Measurements from ENCODE around the gene GPD2. TPM values are rescaled to one million over a fixed set of nuclear protein-coding genes. Genes with fewer than 3 reads are reported as not detected.

GPD2 gene
- total and polyA plus RNA-seq, 2 of the 8 experiments (the other 6 are each of a cell fraction or from before 2014, with no cell fraction given): 8.4 to 43.1 TPM

DNA sequence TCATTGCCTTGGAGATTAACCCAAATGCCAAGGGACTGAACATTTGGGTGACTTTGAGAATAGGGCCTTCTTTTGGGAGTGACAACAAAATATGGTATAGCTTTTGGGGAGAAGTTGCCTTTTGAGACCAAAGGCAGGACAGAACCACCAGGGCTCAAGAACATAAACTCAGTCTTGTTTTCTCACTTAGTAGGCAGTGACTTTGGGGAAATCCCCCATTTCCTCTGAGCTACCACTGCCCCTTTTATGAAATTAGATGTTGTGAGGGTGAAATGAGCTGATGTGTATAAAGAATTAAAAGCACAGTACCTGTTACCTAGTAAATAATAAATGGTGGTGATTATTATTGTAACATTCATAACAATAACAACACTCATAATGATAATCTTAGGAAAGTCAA lies 36.5 kb downstream of the GPD2 start (continued):
- TF ChIP-seq SAP30 (IDR thresholded peaks at IDR 0.05; ENCODE audit: insufficient read depth, insufficient replicate concordance, low read length) (no peak), TAF1 (IDR thresholded peaks at IDR 0.05; ENCODE audit: low read depth, low read length) (no peak), CREB1 (IDR thresholded peaks at IDR 0.05) (no peak), KDM5A (IDR thresholded peaks at IDR 0.05; ENCODE audit: low read length) (no peak), TBP (IDR thresholded peaks at IDR 0.05; ENCODE audit: low read depth, low read length) (no peak), ZNF274 (IDR thresholded peaks at IDR 0.05; ENCODE audit: borderline replicate concordance, extremely low read depth, low read length) (no peak), POLR2AphosphoS5 (IDR thresholded peaks at IDR 0.05; ENCODE audit: low read depth, low read length) (no peak)
- TF ChIP-seq, protein P1, sequence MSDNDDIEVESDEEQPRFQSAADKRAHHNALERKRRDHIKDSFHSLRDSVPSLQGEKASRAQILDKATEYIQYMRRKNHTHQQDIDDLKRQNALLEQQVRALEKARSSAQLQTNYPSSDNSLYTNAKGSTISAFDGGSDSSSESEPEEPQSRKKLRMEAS (IDR thresholded peaks at IDR 0.05): no peak

Measured in H1 (cell line).